NAMALWA (cell line): ENCODE results near the gene CHID1.

Source experiments
- DNase-seq: peaks from one replicate; pipeline ENCODE4 v3.0.0-alpha.2; 2015; ENCODE audit warnings: low spot score

CHID1 gene

GRCh38 chr11:849951-850774 lies 60.4 kb downstream of the CHID1 start:
- no peak for DNase-seq

- no peak for DNase-seq
Measured at GRCh38 chr11:849104-849824, 61.3 kb downstream of the CHID1 start.

GRCh38 chr11:848380-848931 lies 62.2 kb downstream of the CHID1 start:
- DNase-seq = peak; percentile 67

- no peak for DNase-seq
Measured at GRCh38 chr11:847876-848275, 62.7 kb downstream of the CHID1 start.

GRCh38 chr11:846496-847098 lies 64.0 kb downstream of the CHID1 start:
- DNase-seq = no peak

- DNase-seq = no peak
Measured at GRCh38 chr11:845872-846495, 64.6 kb downstream of the CHID1 start.

- DNase-seq = peak; percentile 57
Measured at GRCh38 chr11:844693-845644, 65.6 kb downstream of the CHID1 start.

GRCh38 chr11:843818-844692 lies 66.6 kb downstream of the CHID1 start:
- peak; percentile 41 for DNase-seq

GRCh38 chr11:843086-843734 lies 67.4 kb downstream of the CHID1 start:
- no peak for DNase-seq

GRCh38 chr11:842370-843002 lies 68.1 kb downstream of the CHID1 start, which contains the start of the genes POLR2L and TSPAN4:
TSS of gene POLR2L (minus strand) at chr11:842529. CDS start at chr11:842508, 21 bp downstream.
TSS of gene TSPAN4 (plus strand) at chr11:842852. CDS start at chr11:850305, 7,453 bp downstream.
- peak; percentile 86 for DNase-seq

- DNase-seq = no peak
Measured at GRCh38 chr11:841981-842369, 68.6 kb downstream of the CHID1 start.

- peak; percentile 40 for DNase-seq
Measured at GRCh38 chr11:839875-840617, 70.6 kb downstream of the CHID1 start.

GRCh38 chr11:839280-839623 lies 71.4 kb downstream of the CHID1 start:
- no peak for DNase-seq

GRCh38 chr11:838441-839279 lies 72.0 kb downstream of the CHID1 start:
- DNase-seq = peak; percentile 49

GRCh38 chr11:837990-838307 lies 72.7 kb downstream of the CHID1 start:
- DNase-seq = no peak

- DNase-seq = no peak
Measured at GRCh38 chr11:837189-837989, 73.2 kb downstream of the CHID1 start.

GRCh38 chr11:836700-837099 lies 73.9 kb downstream of the CHID1 start:
- DNase-seq = no peak
